ENCODE results near the gene TOM1L2.

The TOM1L2 gene

DNA sequence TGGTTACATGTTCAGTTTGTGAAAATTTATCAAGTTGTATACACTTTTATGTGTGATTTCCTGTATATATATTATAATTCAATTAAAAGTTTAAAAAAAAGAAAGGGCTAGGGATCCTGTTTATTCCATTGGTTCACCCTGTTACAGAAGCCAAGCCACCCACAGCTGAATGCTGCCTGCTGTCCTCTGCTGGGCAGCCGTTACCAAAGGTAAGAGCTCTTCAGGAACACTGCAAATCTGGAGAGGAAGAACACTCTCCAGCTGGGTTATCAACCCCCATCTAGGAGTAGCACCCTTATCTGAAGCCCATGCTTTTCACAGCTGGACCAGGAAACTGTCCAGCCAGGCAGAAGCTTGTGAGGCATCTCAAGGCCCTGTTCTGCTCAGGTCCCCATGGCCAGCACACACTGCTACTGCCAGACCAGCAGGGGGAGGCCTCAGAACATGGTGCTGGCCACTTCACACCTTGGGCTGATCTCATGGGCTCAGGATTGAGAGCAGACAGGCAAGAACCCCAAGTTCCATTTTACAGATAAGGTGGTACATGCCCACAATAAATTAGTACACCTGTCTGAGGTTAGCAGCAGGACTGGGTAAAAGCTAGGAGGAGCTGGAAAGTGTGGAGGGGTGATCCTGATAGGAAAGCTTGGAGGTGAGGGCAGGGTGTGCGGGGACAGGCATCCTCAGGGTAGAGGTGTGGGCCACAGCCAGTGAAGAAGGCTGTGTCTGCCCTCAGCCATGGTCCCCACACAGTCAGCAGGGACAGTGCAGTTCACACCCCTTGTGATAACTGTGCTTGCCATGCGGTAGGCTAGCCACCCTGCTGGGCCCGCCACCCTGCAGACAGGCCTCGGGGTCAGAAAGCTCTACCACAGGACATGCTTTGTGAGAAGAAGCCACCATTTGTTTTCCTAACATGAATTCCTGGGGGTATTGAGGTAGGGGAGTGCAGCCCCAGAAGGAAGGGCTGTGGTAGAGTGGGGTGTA, 81.1 kb downstream of the TOM1L2 start:
- FAIRE-seq (peak; percentile 50), DNase-seq (ENCODE audit: insufficient read length, low spot score) (peak; percentile 50)

DNA sequence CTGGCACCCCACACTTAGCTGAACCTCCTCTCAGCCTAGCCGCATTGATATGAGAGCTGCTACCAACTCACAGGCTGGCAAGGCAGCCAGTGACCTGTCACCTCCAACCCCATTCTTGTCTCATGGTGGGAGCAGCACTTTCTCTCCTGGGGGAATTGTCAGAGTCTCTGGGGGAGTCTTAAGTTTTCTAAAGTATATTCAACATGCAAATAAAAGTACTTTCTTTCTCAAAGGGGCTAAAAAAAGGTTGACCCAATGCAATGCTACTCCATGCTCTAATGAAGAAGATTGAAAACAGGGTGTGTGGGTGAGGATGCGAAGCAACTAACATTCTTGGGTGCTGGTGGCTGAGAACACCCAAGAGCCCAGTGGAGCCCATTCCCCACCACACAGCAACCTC, 82.3 kb downstream of the TOM1L2 start:
- FAIRE-seq (peak; percentile 23), DNase-seq (ENCODE audit: insufficient read length, low spot score) (no peak)

More for the DNA sequence above, 81.1 kb downstream of the TOM1L2 start:
- TF ChIP-seq POU2F2 (IDR thresholded peaks at IDR 0.05; ENCODE audit: low read depth, low read length) (no peak), POLR2AphosphoS5 (IDR thresholded peaks at IDR 0.05; ENCODE audit: low read depth, low read length) (no peak), TAF1 (IDR thresholded peaks at IDR 0.05; ENCODE audit: low read depth, low read length) (no peak), PAX5 (IDR thresholded peaks at IDR 0.05; ENCODE audit: insufficient read depth, low read length, severe bottlenecking) (no peak), SPI1 (IDR thresholded peaks at IDR 0.05; ENCODE audit: low read depth, low read length) (no peak), POLR2A (IDR thresholded peaks at IDR 0.05; ENCODE audit: low read depth, low read length) (no peak)

DNA sequence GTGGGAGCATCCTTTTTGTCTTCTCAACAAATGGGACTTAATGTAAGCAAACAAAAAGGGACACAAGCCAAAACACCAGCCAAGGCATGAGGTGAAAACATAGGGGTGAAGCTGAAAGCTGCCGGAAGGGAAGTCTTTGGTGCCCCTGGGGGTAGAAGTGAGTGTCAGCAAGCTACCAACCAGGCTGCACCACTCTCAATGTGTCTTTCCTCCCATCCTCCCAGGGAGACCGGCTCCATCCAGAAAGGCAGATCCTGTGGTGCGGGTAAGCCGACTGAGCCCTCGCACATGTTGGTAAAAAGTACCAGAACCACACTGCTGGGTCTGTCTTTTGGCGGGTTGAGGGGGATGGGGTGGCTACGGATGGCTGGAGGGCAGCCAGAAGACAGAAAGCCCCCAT, 83.4 kb downstream of the TOM1L2 start:
- FAIRE-seq: no peak
- no peak for DNase-seq (ENCODE audit: insufficient read length, low spot score)
- TF ChIP-seq SPI1 (IDR thresholded peaks at IDR 0.05; ENCODE audit: low read depth, low read length): no peak
- TF ChIP-seq POLR2AphosphoS5 (IDR thresholded peaks at IDR 0.05; ENCODE audit: low read depth, low read length): no peak
- no peak for TF ChIP-seq POU2F2 (IDR thresholded peaks at IDR 0.05; ENCODE audit: low read depth, low read length)
- no peak for TF ChIP-seq PAX5 (IDR thresholded peaks at IDR 0.05; ENCODE audit: insufficient read depth, low read length, severe bottlenecking)
- no peak for TF ChIP-seq TAF1 (IDR thresholded peaks at IDR 0.05; ENCODE audit: low read depth, low read length)
- no peak for TF ChIP-seq POLR2A (IDR thresholded peaks at IDR 0.05; ENCODE audit: low read depth, low read length)

More for the DNA sequence above, 82.3 kb downstream of the TOM1L2 start:
- no peak for TF ChIP-seq POLR2A (IDR thresholded peaks at IDR 0.05; ENCODE audit: low read depth, low read length)
- TF ChIP-seq SPI1 (IDR thresholded peaks at IDR 0.05; ENCODE audit: low read depth, low read length): no peak
- TF ChIP-seq PAX5 (IDR thresholded peaks at IDR 0.05; ENCODE audit: insufficient read depth, low read length, severe bottlenecking): no peak
- no peak for TF ChIP-seq POLR2AphosphoS5 (IDR thresholded peaks at IDR 0.05; ENCODE audit: low read depth, low read length)
- TF ChIP-seq POU2F2 (IDR thresholded peaks at IDR 0.05; ENCODE audit: low read depth, low read length): no peak
- TF ChIP-seq TAF1 (IDR thresholded peaks at IDR 0.05; ENCODE audit: low read depth, low read length): no peak

DNA sequence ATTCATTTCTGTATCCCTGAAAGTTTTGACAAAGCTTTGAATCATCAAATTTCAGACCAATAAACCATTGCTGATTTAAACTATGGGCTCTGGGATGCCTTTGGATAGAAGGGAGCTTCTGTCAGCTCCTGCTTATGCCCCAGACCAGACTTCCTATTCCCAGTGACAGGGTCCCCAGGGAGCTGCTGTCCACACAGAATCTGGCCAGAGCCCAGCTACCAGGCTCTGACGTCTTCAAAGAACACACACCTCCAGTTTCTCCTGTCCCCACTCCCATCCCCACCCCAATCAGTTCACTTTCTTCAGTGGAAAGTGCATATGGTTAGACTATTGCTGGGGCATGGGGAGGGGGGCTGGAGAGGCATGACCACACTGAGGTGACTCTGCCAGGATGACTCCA, 83.8 kb downstream of the TOM1L2 start:
- TF ChIP-seq PAX5 (IDR thresholded peaks at IDR 0.05; ENCODE audit: insufficient read depth, low read length, severe bottlenecking) (no peak), POU2F2 (IDR thresholded peaks at IDR 0.05; ENCODE audit: low read depth, low read length) (no peak), POLR2AphosphoS5 (IDR thresholded peaks at IDR 0.05; ENCODE audit: low read depth, low read length) (no peak), TAF1 (IDR thresholded peaks at IDR 0.05; ENCODE audit: low read depth, low read length) (no peak), POLR2A (IDR thresholded peaks at IDR 0.05; ENCODE audit: low read depth, low read length) (no peak), SPI1 (IDR thresholded peaks at IDR 0.05; ENCODE audit: low read depth, low read length) (no peak)
- DNase-seq (ENCODE audit: insufficient read length, low spot score) (no peak), FAIRE-seq (no peak)

DNA sequence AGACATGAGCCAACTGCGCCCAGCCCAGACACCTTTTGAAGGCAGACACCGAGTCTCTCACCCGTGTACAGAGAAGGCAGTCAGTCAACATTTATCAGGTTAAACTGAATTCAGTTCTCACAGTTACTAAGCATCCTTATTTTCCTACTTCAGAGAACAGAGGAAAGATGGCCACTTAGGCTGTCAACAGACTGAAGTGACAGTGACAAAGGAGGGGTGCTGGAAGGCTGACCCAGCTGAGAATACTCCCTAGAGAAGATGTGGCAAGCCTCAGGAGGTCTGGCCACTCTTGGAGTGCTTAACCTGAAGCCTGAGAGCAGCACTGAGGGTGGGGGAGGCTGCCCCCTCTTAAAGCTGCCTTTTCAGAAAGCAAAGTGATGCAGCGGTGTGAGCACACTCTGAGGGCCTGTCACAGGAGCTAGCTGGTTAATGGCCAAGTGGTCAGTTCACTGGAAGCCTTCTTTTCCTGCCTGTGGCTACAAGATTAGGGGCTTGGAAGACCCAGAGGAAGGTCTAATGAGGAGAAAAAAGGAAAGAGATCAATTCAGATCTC, 84.4 kb downstream of the TOM1L2 start:
- FAIRE-seq (no peak), DNase-seq (ENCODE audit: insufficient read length, low spot score) (no peak)
- no peak for TF ChIP-seq POLR2A (IDR thresholded peaks at IDR 0.05; ENCODE audit: low read depth, low read length)
- TF ChIP-seq SPI1 (IDR thresholded peaks at IDR 0.05; ENCODE audit: low read depth, low read length): no peak
- no peak for TF ChIP-seq POU2F2 (IDR thresholded peaks at IDR 0.05; ENCODE audit: low read depth, low read length)
- TF ChIP-seq POLR2AphosphoS5 (IDR thresholded peaks at IDR 0.05; ENCODE audit: low read depth, low read length): no peak
- no peak for TF ChIP-seq TAF1 (IDR thresholded peaks at IDR 0.05; ENCODE audit: low read depth, low read length)
- TF ChIP-seq PAX5 (IDR thresholded peaks at IDR 0.05; ENCODE audit: insufficient read depth, low read length, severe bottlenecking): no peak

DNA sequence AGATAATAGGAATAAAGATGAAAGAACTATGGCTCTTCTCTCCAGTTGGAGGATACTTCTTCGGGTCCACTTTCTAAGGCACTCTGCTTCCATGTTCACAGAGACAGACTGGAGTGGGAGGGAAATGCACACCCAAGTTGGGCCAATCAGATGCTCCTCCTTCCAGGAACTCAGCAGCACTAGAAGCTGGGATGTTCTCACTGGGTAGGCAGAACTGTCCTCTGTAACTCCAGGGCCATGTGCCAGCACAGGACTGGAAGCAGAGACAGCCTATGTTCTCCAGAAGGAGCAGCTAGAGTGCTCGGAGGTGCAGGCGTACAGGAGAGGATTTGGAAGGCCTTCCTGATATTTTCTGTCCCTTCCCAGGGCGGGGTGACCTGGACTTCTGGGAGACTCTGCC, 85.5 kb downstream of the TOM1L2 start:
- no peak for FAIRE-seq
- TF ChIP-seq TAF1 (IDR thresholded peaks at IDR 0.05; ENCODE audit: low read depth, low read length): no peak
- no peak for TF ChIP-seq POLR2AphosphoS5 (IDR thresholded peaks at IDR 0.05; ENCODE audit: low read depth, low read length)
- no peak for TF ChIP-seq SPI1 (IDR thresholded peaks at IDR 0.05; ENCODE audit: low read depth, low read length)
- DNase-seq (ENCODE audit: insufficient read length, low spot score): no peak

DNA sequence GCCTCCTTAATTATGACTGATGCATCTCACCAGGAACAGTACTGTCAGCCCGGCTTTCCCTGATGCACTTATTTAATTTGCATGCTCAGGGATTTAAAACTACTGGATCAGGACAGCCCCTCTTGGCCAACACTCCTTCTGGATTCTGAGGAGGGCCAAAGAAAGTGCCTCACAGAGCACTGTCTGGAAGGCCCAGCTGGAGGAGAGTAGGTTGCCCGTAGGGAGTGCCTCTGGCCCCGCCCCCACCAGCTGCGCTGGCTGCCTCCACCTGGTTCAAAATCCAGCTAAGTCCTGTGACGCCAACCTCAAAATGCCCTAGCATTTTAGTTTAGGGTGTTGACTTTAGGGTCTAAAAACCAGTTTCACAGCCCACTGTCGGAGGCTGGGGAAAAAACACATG, 86.0 kb downstream of the TOM1L2 start:
- no peak for DNase-seq (ENCODE audit: insufficient read length, low spot score)
- no peak for TF ChIP-seq POLR2A (IDR thresholded peaks at IDR 0.05; ENCODE audit: low read depth, low read length)
- TF ChIP-seq PAX5 (IDR thresholded peaks at IDR 0.05; ENCODE audit: insufficient read depth, low read length, severe bottlenecking): no peak
- no peak for TF ChIP-seq SPI1 (IDR thresholded peaks at IDR 0.05; ENCODE audit: low read depth, low read length)
- TF ChIP-seq TAF1 (IDR thresholded peaks at IDR 0.05; ENCODE audit: low read depth, low read length): no peak
- no peak for TF ChIP-seq POU2F2 (IDR thresholded peaks at IDR 0.05; ENCODE audit: low read depth, low read length)
- no peak for TF ChIP-seq POLR2AphosphoS5 (IDR thresholded peaks at IDR 0.05; ENCODE audit: low read depth, low read length)
- FAIRE-seq: no peak

DNA sequence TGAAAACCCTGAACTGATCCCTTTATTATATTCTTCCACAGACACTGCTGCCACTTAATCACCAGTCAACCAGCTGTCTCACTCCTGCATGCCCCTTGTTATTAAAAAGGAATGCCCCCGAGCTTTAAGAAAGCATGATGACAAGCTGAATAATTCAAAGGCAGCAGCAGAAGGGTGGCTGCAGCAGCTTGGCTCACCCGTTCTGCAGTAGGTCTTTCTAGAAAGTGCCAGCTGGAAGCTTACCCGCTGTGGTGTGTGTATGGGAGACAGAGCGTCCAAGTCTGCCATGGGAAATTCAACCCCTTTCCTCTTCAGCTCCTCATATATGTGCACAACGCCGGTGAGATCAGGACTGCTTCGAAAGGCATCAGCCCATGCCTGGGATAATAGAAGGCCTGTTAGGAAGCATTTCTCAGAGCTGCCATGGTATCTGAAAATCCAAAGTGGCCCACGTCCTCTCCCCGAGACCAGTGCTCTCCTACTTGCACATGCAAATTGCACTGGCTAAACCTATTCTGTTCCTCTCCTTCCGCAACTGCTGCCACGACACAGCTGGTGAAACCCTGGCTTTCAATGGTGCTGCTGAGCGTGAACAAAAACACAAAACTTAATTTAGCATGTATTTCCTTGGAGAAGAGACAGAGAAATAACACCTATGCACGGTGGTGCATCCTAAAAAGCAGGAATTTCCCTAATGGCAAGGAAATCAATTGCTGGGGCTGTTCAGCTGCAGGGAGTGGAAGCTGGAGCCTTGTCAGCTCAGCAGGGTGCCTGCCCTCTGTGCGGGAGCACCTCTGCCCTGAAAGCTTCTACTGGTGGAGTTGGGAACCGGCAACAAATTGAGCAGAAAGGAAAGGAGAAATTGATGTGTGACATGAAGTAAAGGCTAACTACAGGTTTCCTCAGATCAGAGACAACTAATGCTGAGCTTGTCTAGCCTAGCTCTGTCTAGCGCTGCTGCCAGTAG, 87.5 kb downstream of the TOM1L2 start:
- TF ChIP-seq PAX5 (IDR thresholded peaks at IDR 0.05; ENCODE audit: insufficient read depth, low read length, severe bottlenecking) (no peak), POU2F2 (IDR thresholded peaks at IDR 0.05; ENCODE audit: low read depth, low read length) (no peak), TAF1 (IDR thresholded peaks at IDR 0.05; ENCODE audit: low read depth, low read length) (no peak), POLR2A (IDR thresholded peaks at IDR 0.05; ENCODE audit: low read depth, low read length) (no peak), SPI1 (IDR thresholded peaks at IDR 0.05; ENCODE audit: low read depth, low read length) (no peak), POLR2AphosphoS5 (IDR thresholded peaks at IDR 0.05; ENCODE audit: low read depth, low read length) (no peak)
- no peak for FAIRE-seq

More for the DNA sequence above, 87.5 kb downstream of the TOM1L2 start:
- DNase-seq (ENCODE audit: insufficient read length, low spot score): no peak

Measured in GM12891 (cell line).